Measurements from ENCODE around the gene RPL29.

GRCh38 chr3:52024765-52025452 is 29.2 kb upstream of the RPL29 start:
- no peak for TF ChIP-seq CTCF (IDR thresholded peaks at IDR 0.05)
- no peak for TF ChIP-seq ZFX (IDR thresholded peaks at IDR 0.05; ENCODE audit: borderline replicate concordance)

Measured in 22Rv1 (cell line).